Esophagus muscularis mucosa (tissue), 4 donors: ENCODE results near the gene AFF3. TPM values are rescaled to one million over a fixed set of nuclear protein-coding genes. Genes with fewer than 3 reads are reported as not detected.

ENCODE experiments used
- DNase-seq: peaks from one replicate; pipeline ENCODE4 v3.0.0-alpha.2; 2017; ENCODE audit errors: extremely low spot score
- H3K27ac ChIP-seq, 4 donors: fragments of 200-600 bp; sonication (generic); replicated peaks in 1 of 4; 1 replicate in 3 of 4; 2 replicates in 1 of 4; pipeline ENCODE4 v1.5.1; 2016 to 2019; ENCODE audit warnings: mild to moderate bottlenecking in 1 of 4
- H3K27me3 ChIP-seq, 4 donors: fragments of 200-600 bp; sonication (generic); one replicate each; pipeline versions ENCODE4 v1.5.1 to v1.6.0; 2016 to 2019
- H3K36me3 ChIP-seq, 4 donors: fragments of 200-600 bp; sonication (generic); one replicate each; pipeline ENCODE4 v1.5.1; 2016 to 2019
- H3K4me1 ChIP-seq, 4 donors: fragments of 200-600 bp; sonication (generic); one replicate each; pipeline ENCODE4 v1.5.1; 2016 to 2019
- H3K4me3 ChIP-seq, 4 donors: fragments of 200-600 bp; sonication (generic); 1 replicate in 2 of 4; 2 replicates in 2 of 4; pipeline ENCODE4 v1.5.1; 2016 to 2019; ENCODE audit warnings: mild to moderate bottlenecking in 4 of 4, moderate library complexity in 1 of 4
- H3K9me3 ChIP-seq, 4 donors: fragments of 200-600 bp; sonication (generic); 1 replicate in 3 of 4; 2 replicates in 1 of 4; pipeline ENCODE4 v1.5.1; 2016 to 2019
- CTCF ChIP-seq, 3 experiments: fragments of 200-600 bp in 2 of 3; fragments of 450-650 bp in 1 of 3; sonication (generic) in 2 of 3; IDR thresholded peaks; one replicate each; pipeline ENCODE4 v1.5.1; 2017 to 2019; ENCODE audit warnings: antibody characterized with exemption in 3 of 3, mild to moderate bottlenecking in 2 of 3, moderate library complexity in 1 of 3
- EP300 ChIP-seq: sonication (generic); formaldehyde crosslinking; IDR thresholded peaks from one replicate; pipeline ENCODE4 v1.6.1; 2017; ENCODE audit warnings: antibody characterized with exemption
- POLR2A ChIP-seq: fragments of 450-650 bp; IDR thresholded peaks from one replicate; pipeline ENCODE4 v1.6.1; 2017; ENCODE audit warnings: antibody characterized with exemption, moderate library complexity, mild to moderate bottlenecking, low read depth
- POLR2AphosphoS5 ChIP-seq, 2 donors: sonication (generic); formaldehyde crosslinking; IDR thresholded peaks; one replicate each; pipeline ENCODE4 v1.6.1; 2017; ENCODE audit warnings: antibody characterized with exemption in 2 of 2
- WGBS: methylation state at CpG from one replicate; pipeline ENCODE4 v1.1.5; 2018; 5-methylcytosine and 5-hydroxymethylcytosine counted together
- intact Hi-C: fragments of 100-400 bp; cut with DNase I; formaldehyde crosslinking; loops from one replicate; pipeline ENCODE4 v1.15.1; 2023
- total RNA-seq, 4 donors: library from RNA; depleted of rRNA; stranded (reverse); fragments of >200 nt; gene quantifications; one replicate each; pipeline versions ENCODE4 v1.1.0 to v1.2.1, GENCODE V29; 2016

AFF3 gene
- total RNA-seq, 4 donors from 2014 or later = 36.4 to 99.5 (median 56.9) TPM

- TF ChIP-seq CTCF (IDR thresholded peaks at IDR 0.05) = no peak
- no peak for TF ChIP-seq POLR2A
- no peak for TF ChIP-seq EP300
- TF ChIP-seq POLR2AphosphoS5 (IDR thresholded peaks at IDR 0.05) = no peak
- Histone ChIP-seq H3K4me1 (peaks cover 16 to 54% (median 46%) of the 10 kb centered on the region in 4 donors), H3K27me3 (no peaks in the 10 kb centered on the region), H3K36me3 (no peaks in the 10 kb centered on the region), H3K4me3 (no peak overlapping the region), H3K27ac (peak overlapping the region in 1 of 4 donors; percentile 27), H3K9me3 (no peaks in the 10 kb centered on the region)
- no peak for DNase-seq
- intact Hi-C loops = no loop called here
- WGBS = 95% methylated on average over 4 of the region's 4 CpGs
Observed at GRCh38 chr2:99623035-99623434, 519.4 kb downstream of the AFF3 start.

- no peak overlapping the region for H3K4me3 ChIP-seq
- H3K27me3 ChIP-seq = no peaks in the 10 kb centered on the region
- WGBS = 54% methylated on average over 6 of the region's 6 CpGs
- no peak for DNase-seq
- H3K27ac ChIP-seq = peak overlapping the region in 1 of 4 donors; percentile 27
- intact Hi-C loops = no loop called here
- H3K9me3 ChIP-seq = no peaks in the 10 kb centered on the region
- peaks cover 16 to 54% (median 46%) of the 10 kb centered on the region in 4 donors for H3K4me1 ChIP-seq
- H3K36me3 ChIP-seq = no peaks in the 10 kb centered on the region
- TF ChIP-seq EP300 (no peak), CTCF (IDR thresholded peaks at IDR 0.05) (no peak), POLR2AphosphoS5 (IDR thresholded peaks at IDR 0.05) (no peak), POLR2A (no peak)
Observed at GRCh38 chr2:99622534-99622933, 519.9 kb downstream of the AFF3 start.

- H3K9me3 ChIP-seq = no peaks in the 10 kb centered on the region
- no peak for TF ChIP-seq EP300
- H3K36me3 ChIP-seq = no peaks in the 10 kb centered on the region
- no peaks in the 10 kb centered on the region for H3K27me3 ChIP-seq
- DNase-seq = no peak
- no peak overlapping the region for H3K27ac ChIP-seq
- intact Hi-C loops = no loop called here
- WGBS = 95% methylated on average over 5 of the region's 5 CpGs
- peaks cover 16 to 54% (median 46%) of the 10 kb centered on the region in 4 donors for H3K4me1 ChIP-seq
- no peak overlapping the region for H3K4me3 ChIP-seq
Observed at GRCh38 chr2:99621774-99622173, 520.6 kb downstream of the AFF3 start.

- DNase-seq = no peak
- Histone ChIP-seq H3K4me3 (no peak overlapping the region), H3K4me1 (peaks cover 16 to 54% (median 46%) of the 10 kb centered on the region in 4 donors), H3K27me3 (no peaks in the 10 kb centered on the region), H3K27ac (no peak overlapping the region), H3K9me3 (no peaks in the 10 kb centered on the region), H3K36me3 (no peaks in the 10 kb centered on the region)
- intact Hi-C loops = no loop called here
- 52% methylated on average over 4 of the region's 4 CpGs for WGBS
- no peak for TF ChIP-seq POLR2A
- no peak for TF ChIP-seq EP300
- TF ChIP-seq CTCF (IDR thresholded peaks at IDR 0.05) = no peak
- no peak for TF ChIP-seq POLR2AphosphoS5 (IDR thresholded peaks at IDR 0.05)
Observed at GRCh38 chr2:99621106-99621505, 521.3 kb downstream of the AFF3 start.

GRCh38 chr2:99619151-99619550 lies 523.2 kb downstream of the AFF3 start:
- no peak for DNase-seq
- TF ChIP-seq POLR2A (no peak), CTCF (IDR thresholded peaks at IDR 0.05) (no peak), POLR2AphosphoS5 (IDR thresholded peaks at IDR 0.05) (no peak)
- 88% methylated on average over 1 of the region's 1 CpG for WGBS
- no peak overlapping the region for H3K27ac ChIP-seq
- no peaks in the 10 kb centered on the region for H3K36me3 ChIP-seq
- peaks cover 10 to 35% (median 31%) of the 10 kb centered on the region in 4 donors for H3K4me1 ChIP-seq
- intact Hi-C loops = no loop called here
- H3K27me3 ChIP-seq = no peaks in the 10 kb centered on the region
- H3K9me3 ChIP-seq = no peaks in the 10 kb centered on the region
- H3K4me3 ChIP-seq = no peak overlapping the region
